Measurements from ENCODE around the gene BAIAP3.

Gene BAIAP3

GRCh38 chr16:1330260-1330914 is 3.1 kb upstream of the BAIAP3 start:
- no peak for DNase-seq
- Mint-ChIP-seq H3K27ac (no peak overlapping the region), H3K4me3 (no peak overlapping the region), H3K36me3 (peaks cover 4% of the 10 kb centered on the region), H3K27me3 (peaks cover 47% of the 10 kb centered on the region), H3K4me1 (peaks cover 23% of the 10 kb centered on the region), H3K9me3 (no peaks in the 10 kb centered on the region)
- CTCF ChIA-PET, result interaction anchor here (1.0 kb wide), 1 partner anchor 12 kb away, joined by 3 read pairs; no protein-coding TSS in a partner anchor

- Mint-ChIP-seq H3K4me1 (peaks cover 23% of the 10 kb centered on the region), H3K27me3 (peaks cover 54% of the 10 kb centered on the region), H3K9me3 (no peaks in the 10 kb centered on the region), H3K4me3 (peak overlapping the region; percentile 43), H3K36me3 (peaks cover 4% of the 10 kb centered on the region), H3K27ac (no peak overlapping the region)
- DNase-seq, result no peak
- CTCF ChIA-PET, result interaction anchor here (1.0 kb wide), 1 partner anchor 12 kb away, joined by 3 read pairs; no protein-coding TSS in a partner anchor
These were observed 2.3 kb upstream of the BAIAP3 start for GRCh38 chr16:1330931-1331711.

GRCh38 chr16:1331712-1332617 is 1.5 kb upstream of the BAIAP3 start:
- CTCF ChIA-PET, result interaction anchor here (1.0 kb wide), 1 partner anchor 11 kb away, joined by 3 read pairs; no protein-coding TSS in a partner anchor

GRCh38 chr16:1332618-1333148 is 762 bp upstream of the BAIAP3 start:
- H3K27me3 Mint-ChIP-seq, result peaks cover 70% of the 10 kb centered on the region
- H3K4me1 Mint-ChIP-seq, result peaks cover 21% of the 10 kb centered on the region
- no peak for DNase-seq
- H3K4me3 Mint-ChIP-seq, result peak overlapping the region; percentile 61
- no peak overlapping the region for H3K27ac Mint-ChIP-seq
- no peaks in the 10 kb centered on the region for H3K9me3 Mint-ChIP-seq
- no peaks in the 10 kb centered on the region for H3K36me3 Mint-ChIP-seq
- CTCF ChIA-PET, result no interaction called here

More at GRCh38 chr16:1331712-1332617, 1.5 kb upstream of the BAIAP3 start:
- Mint-ChIP-seq H3K27ac (peak overlapping the region; percentile 28), H3K9me3 (no peaks in the 10 kb centered on the region), H3K4me1 (peaks cover 21% of the 10 kb centered on the region), H3K4me3 (peak overlapping the region; percentile 61), H3K27me3 (peaks cover 62% of the 10 kb centered on the region), H3K36me3 (no peaks in the 10 kb centered on the region)
- DNase-seq, result peak; percentile 85

GRCh38 chr16:1333854-1334700 is 632 bp downstream of the BAIAP3 start:
- Mint-ChIP-seq H3K27me3 (peaks cover 75% of the 10 kb centered on the region), H3K36me3 (no peaks in the 10 kb centered on the region), H3K27ac (no peak overlapping the region), H3K9me3 (no peaks in the 10 kb centered on the region), H3K4me1 (peaks cover 21% of the 10 kb centered on the region), H3K4me3 (no peak overlapping the region)
- CTCF ChIA-PET, result interaction anchor here (1.2 kb wide), 1 partner anchor 30 kb away, joined by 3 read pairs; no protein-coding TSS in a partner anchor
- no peak for DNase-seq

GRCh38 chr16:1334739-1335138 is 1.3 kb downstream of the BAIAP3 start:
- no peaks in the 10 kb centered on the region for H3K9me3 Mint-ChIP-seq
- H3K27ac Mint-ChIP-seq, result no peak overlapping the region
- DNase-seq, result no peak
- no peaks in the 10 kb centered on the region for H3K36me3 Mint-ChIP-seq
- no peak overlapping the region for H3K4me3 Mint-ChIP-seq
- H3K27me3 Mint-ChIP-seq, result peaks cover 75% of the 10 kb centered on the region
- peaks cover 21% of the 10 kb centered on the region for H3K4me1 Mint-ChIP-seq
- CTCF ChIA-PET, result interaction anchor here (1.2 kb wide), 1 partner anchor 29 kb away, joined by 3 read pairs; no protein-coding TSS in a partner anchor

- H3K9me3 Mint-ChIP-seq, result no peaks in the 10 kb centered on the region
These were observed 1.9 kb downstream of the BAIAP3 start for GRCh38 chr16:1335211-1335971.

GRCh38 chr16:1335996-1336395 is 2.6 kb downstream of the BAIAP3 start:
- no peak overlapping the region for H3K27ac Mint-ChIP-seq
- H3K36me3 Mint-ChIP-seq, result no peaks in the 10 kb centered on the region
- no peaks in the 10 kb centered on the region for H3K9me3 Mint-ChIP-seq
- H3K4me1 Mint-ChIP-seq, result peaks cover 24% of the 10 kb centered on the region
- no peak for DNase-seq
- peaks cover 67% of the 10 kb centered on the region for H3K27me3 Mint-ChIP-seq
- CTCF ChIA-PET, result no interaction called here
- no peak overlapping the region for H3K4me3 Mint-ChIP-seq

More at GRCh38 chr16:1335211-1335971, 1.9 kb downstream of the BAIAP3 start:
- H3K27me3 Mint-ChIP-seq, result peaks cover 73% of the 10 kb centered on the region
- CTCF ChIA-PET, result interaction anchor here (1.2 kb wide), 1 partner anchor 29 kb away, joined by 3 read pairs; no protein-coding TSS in a partner anchor
- no peak for DNase-seq
- no peak overlapping the region for H3K4me3 Mint-ChIP-seq
- H3K36me3 Mint-ChIP-seq, result no peaks in the 10 kb centered on the region
- no peak overlapping the region for H3K27ac Mint-ChIP-seq
- peaks cover 21% of the 10 kb centered on the region for H3K4me1 Mint-ChIP-seq

- H3K36me3 Mint-ChIP-seq, result no peaks in the 10 kb centered on the region
These were observed 3.2 kb downstream of the BAIAP3 start for GRCh38 chr16:1336619-1337018.

GRCh38 chr16:1337486-1337885 is 4.0 kb downstream of the BAIAP3 start:
- H3K36me3 Mint-ChIP-seq, result no peaks in the 10 kb centered on the region
- no peak overlapping the region for H3K4me3 Mint-ChIP-seq
- peaks cover 17% of the 10 kb centered on the region for H3K4me1 Mint-ChIP-seq
- H3K27me3 Mint-ChIP-seq, result peaks cover 56% of the 10 kb centered on the region
- CTCF ChIA-PET, result interaction anchor here (1.7 kb wide), 1 partner anchor 9 kb away, joined by 4 read pairs; no protein-coding TSS in a partner anchor
- H3K27ac Mint-ChIP-seq, result no peak overlapping the region
- no peaks in the 10 kb centered on the region for H3K9me3 Mint-ChIP-seq
- DNase-seq, result no peak

More at GRCh38 chr16:1336619-1337018, 3.2 kb downstream of the BAIAP3 start:
- DNase-seq, result no peak
- CTCF ChIA-PET, result no interaction called here
- Mint-ChIP-seq H3K4me1 (peaks cover 19% of the 10 kb centered on the region), H3K27ac (no peak overlapping the region), H3K9me3 (no peaks in the 10 kb centered on the region), H3K27me3 (peaks cover 61% of the 10 kb centered on the region), H3K4me3 (no peak overlapping the region)

- peak; percentile 47 for DNase-seq
- no peak overlapping the region for H3K4me3 Mint-ChIP-seq
- H3K4me1 Mint-ChIP-seq, result peaks cover 21% of the 10 kb centered on the region
- H3K27me3 Mint-ChIP-seq, result peaks cover 56% of the 10 kb centered on the region
- H3K36me3 Mint-ChIP-seq, result no peaks in the 10 kb centered on the region
- no peak overlapping the region for H3K27ac Mint-ChIP-seq
- CTCF ChIA-PET, result interaction anchor here (0.6 to 1.7 kb wide), 2 partner anchors 8 to 715 kb away, joined by 3 to 4 read pairs; no protein-coding TSS in a partner anchor
- H3K9me3 Mint-ChIP-seq, result no peaks in the 10 kb centered on the region
These were observed 4.8 kb downstream of the BAIAP3 start for GRCh38 chr16:1338119-1338730.
